Lung (tissue), 12 donors: Measurements from ENCODE around the gene DNAAF5. TPM values are rescaled to one million over a fixed set of nuclear protein-coding genes. Genes with fewer than 3 reads are reported as not detected.

ENCODE experiments used
- ATAC-seq: fragments of 200-7000 bp; cut with Tn5 transposase; one replicate; pipeline ENCODE4 v1.9.1; 2020; ENCODE audit warnings: moderate number of reproducible peaks; ENCODE audit not compliant: insufficient read depth, low FRiP score
- DNase-seq, 3 donors: peaks; one replicate each; pipeline ENCODE4 v3.0.0-alpha.2; 2013 to 2017
- H3K27ac ChIP-seq, 2 donors: one replicate each; pipeline ENCODE4 v1.5.1; 2013; ENCODE audit warnings: mild to moderate bottlenecking in 2 of 2, moderate library complexity in 2 of 2, control low read depth in 1 of 2, inconsistent platforms in 1 of 2, low read depth in 1 of 2, low read length in 1 of 2
- H3K27me3 ChIP-seq, 3 donors: one replicate each; pipeline ENCODE4 v1.5.1; 2013; ENCODE audit warnings: low read length in 2 of 3; ENCODE audit not compliant: control insufficient read depth in 3 of 3, insufficient read depth in 3 of 3
- H3K36me3 ChIP-seq, 4 donors: one replicate each; pipeline ENCODE4 v1.5.1; 2013; ENCODE audit warnings: low read length in 4 of 4, mild to moderate bottlenecking in 1 of 4, moderate library complexity in 1 of 4; ENCODE audit not compliant: control insufficient read depth in 4 of 4, insufficient read depth in 4 of 4
- H3K4me1 ChIP-seq, 5 donors: one replicate each; pipeline ENCODE4 v1.5.1; 2013; ENCODE audit warnings: low read length in 5 of 5, mild to moderate bottlenecking in 2 of 5, moderate library complexity in 1 of 5; ENCODE audit not compliant: control insufficient read depth in 5 of 5, insufficient read depth in 5 of 5
- H3K4me3 ChIP-seq: one replicate; pipeline ENCODE4 v1.5.1; 2013; ENCODE audit warnings: mild to moderate bottlenecking, control low read depth, moderate library complexity
- H3K9ac ChIP-seq, 2 donors: one replicate each; pipeline ENCODE4 v1.5.1; 2013; ENCODE audit warnings: low read length in 2 of 2, control low read depth in 1 of 2; ENCODE audit not compliant: insufficient read depth in 1 of 2
- H3K9me3 ChIP-seq, 4 donors: one replicate each; pipeline ENCODE4 v1.5.1; 2013; ENCODE audit warnings: low read length in 3 of 4, mild to moderate bottlenecking in 1 of 4, moderate library complexity in 1 of 4; ENCODE audit not compliant: control insufficient read depth in 4 of 4, insufficient read depth in 3 of 4
- WGBS, 2 donors: extraction: QIAGEN DNeasy Blood & Tissue Kit; methylation state at CpG; one replicate each; pipeline ENCODE4 v1.1.7; 2013; 5-methylcytosine and 5-hydroxymethylcytosine counted together
- polyA plus RNA-seq, 2 donors: library from polyadenylated mRNA; stranded (reverse); fragments of 200-250 nt; gene quantifications; one replicate each; pipeline ENCODE4 v1.2.1, GENCODE V29; 2013
- total RNA-seq, 2 donors: library from RNA; depleted of rRNA in 1 of 2; stranded (reverse); fragments of >200 nt in 1 of 2; gene quantifications; one replicate each; pipeline ENCODE4 v1.2.1, GENCODE V29; 2014 to 2021
- TF ChIP-seq, protein P1 (sequence below): IDR thresholded peaks from 2 replicates; pipeline ENCODE4 v1.5.1; 2012; ENCODE audit warnings: mild to moderate bottlenecking; ENCODE audit errors: control extremely low read depth, extremely low read depth
- donor health status: control.
- donor health status: control.
- donor health status: Bipolar disorder and iron deficiency.
- donor health status: healthy.
- donor health status: DM: yes; HTN: yes; CAD: no.

DNAAF5 gene
- total and polyA plus RNA-seq, 4 donors, result 10.2 to 30.2 (median 18.6) TPM

DNA sequence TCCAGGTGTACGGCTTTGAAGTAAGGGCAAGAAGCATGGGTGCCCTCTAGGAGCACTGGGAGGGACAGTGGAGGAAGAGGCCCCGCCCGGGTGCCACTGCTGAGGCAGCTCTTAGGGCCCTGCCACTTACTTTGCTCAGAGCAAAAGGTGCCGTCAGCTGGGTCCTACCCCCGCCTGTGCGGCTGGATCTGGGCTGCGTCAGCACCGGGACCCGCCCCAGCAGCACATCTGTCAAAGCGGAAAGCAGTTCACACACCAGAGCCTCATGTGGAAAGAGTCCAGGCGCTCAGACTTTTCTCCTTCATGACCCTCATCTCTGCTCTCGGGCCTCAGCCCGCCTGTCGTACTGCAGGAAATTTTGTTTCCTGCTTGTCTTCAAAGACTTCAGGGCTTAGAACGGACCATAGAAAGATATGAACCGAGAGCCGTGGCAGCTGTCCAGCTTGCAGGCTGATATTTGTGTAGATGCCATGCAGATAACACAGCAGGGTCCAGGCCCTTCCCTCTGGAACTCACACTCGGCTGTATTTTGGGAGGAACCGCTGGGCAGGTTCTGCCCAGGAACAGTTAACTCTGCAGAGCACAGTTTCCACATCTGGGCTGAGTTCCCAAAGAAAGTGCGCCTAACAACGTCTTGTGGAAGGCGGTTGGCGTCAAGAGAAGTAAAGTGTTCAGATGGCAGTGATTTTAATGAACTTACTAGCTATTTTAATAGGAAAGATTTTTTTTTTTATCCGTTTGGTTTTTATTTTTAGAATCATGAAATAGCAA is 44.9 kb downstream of the DNAAF5 start:
- Histone ChIP-seq H3K27ac (peak overlapping the region; percentile 10 to 41), H3K9ac (peak overlapping the region in 1 of 2 donors; percentile 53), H3K36me3 (peaks cover 2 to 29% (median 11%) of the 10 kb centered on the region in 4 donors), H3K4me1 (peaks cover 6 to 23% (median 15%) of the 10 kb centered on the region in 5 donors), H3K4me3 (no peak overlapping the region), H3K27me3 (no peaks in the 10 kb centered on the region), H3K9me3 (no peaks in the 10 kb centered on the region)
- ATAC-seq (peak; percentile 12), DNase-seq (peak; percentile 70 to 88 (median 78))
- 40 to 50% methylated on average over 24 of the region's 24 CpGs for WGBS, 2 donors
- TF ChIP-seq, protein P1, sequence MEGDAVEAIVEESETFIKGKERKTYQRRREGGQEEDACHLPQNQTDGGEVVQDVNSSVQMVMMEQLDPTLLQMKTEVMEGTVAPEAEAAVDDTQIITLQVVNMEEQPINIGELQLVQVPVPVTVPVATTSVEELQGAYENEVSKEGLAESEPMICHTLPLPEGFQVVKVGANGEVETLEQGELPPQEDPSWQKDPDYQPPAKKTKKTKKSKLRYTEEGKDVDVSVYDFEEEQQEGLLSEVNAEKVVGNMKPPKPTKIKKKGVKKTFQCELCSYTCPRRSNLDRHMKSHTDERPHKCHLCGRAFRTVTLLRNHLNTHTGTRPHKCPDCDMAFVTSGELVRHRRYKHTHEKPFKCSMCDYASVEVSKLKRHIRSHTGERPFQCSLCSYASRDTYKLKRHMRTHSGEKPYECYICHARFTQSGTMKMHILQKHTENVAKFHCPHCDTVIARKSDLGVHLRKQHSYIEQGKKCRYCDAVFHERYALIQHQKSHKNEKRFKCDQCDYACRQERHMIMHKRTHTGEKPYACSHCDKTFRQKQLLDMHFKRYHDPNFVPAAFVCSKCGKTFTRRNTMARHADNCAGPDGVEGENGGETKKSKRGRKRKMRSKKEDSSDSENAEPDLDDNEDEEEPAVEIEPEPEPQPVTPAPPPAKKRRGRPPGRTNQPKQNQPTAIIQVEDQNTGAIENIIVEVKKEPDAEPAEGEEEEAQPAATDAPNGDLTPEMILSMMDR, result no peak

DNA sequence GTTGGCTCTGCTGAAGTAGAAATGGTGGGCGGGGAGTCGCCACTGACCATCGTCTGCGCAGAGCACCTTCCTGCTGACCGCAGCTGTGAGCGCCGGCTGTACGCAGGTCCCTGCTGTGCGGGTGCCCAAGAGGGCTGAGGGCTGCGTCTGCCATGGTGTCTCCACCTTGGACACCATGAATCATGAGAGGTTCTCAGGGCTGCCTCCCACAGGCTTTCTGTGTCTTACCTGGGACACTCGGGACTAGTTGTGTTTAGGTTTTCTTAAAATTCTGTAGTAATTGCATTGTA is 45.5 kb downstream of the DNAAF5 start:
- TF ChIP-seq, protein P1, result no peak
- 90 to 91% methylated on average over 11 of the region's 11 CpGs for WGBS, 2 donors
- ATAC-seq (no peak), DNase-seq (no peak)
- H3K9me3 ChIP-seq, result no peaks in the 10 kb centered on the region
- no peaks in the 10 kb centered on the region for H3K27me3 ChIP-seq
- H3K27ac ChIP-seq, result peak overlapping the region in 1 of 2 donors; percentile 41
- peaks cover 6 to 23% (median 15%) of the 10 kb centered on the region in 5 donors for H3K4me1 ChIP-seq
- no peak overlapping the region for H3K4me3 ChIP-seq
- H3K36me3 ChIP-seq, result peaks cover 2 to 30% (median 10%) of the 10 kb centered on the region in 4 donors
- H3K9ac ChIP-seq, result peak overlapping the region in 1 of 2 donors; percentile 53

DNA sequence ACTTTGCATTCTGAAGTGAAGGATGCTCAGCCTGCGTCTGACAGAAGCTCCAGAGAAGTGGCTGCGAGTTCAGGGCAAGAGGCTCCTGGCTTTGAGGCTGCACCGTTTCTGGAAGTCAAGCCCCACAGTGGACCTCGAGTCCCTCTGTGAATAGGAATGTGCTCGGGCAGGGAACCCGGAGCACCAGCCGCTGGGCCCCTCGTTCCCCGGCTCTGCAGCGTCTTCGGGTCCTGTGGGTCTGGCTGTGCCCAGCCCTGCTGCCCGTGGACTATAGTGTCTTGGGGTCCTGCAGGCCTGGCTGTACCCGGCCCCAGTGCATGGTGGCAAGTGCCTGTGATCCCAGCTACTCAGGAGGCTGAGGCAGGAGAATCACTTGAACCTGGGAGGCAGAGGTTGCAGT is 45.9 kb downstream of the DNAAF5 start:
- H3K9ac ChIP-seq, result peak overlapping the region in 1 of 2 donors; percentile 53
- H3K36me3 ChIP-seq, result peaks cover 2 to 30% (median 10%) of the 10 kb centered on the region in 4 donors
- ATAC-seq (no peak), DNase-seq (no peak)
- no peaks in the 10 kb centered on the region for H3K9me3 ChIP-seq
- H3K27me3 ChIP-seq, result no peaks in the 10 kb centered on the region
- H3K27ac ChIP-seq, result no peak overlapping the region
- 93 to 97% methylated on average over 13 of the region's 13 CpGs for WGBS, 2 donors
- no peak overlapping the region for H3K4me3 ChIP-seq
- TF ChIP-seq, protein P1, result no peak
- H3K4me1 ChIP-seq, result peaks cover 6 to 23% (median 15%) of the 10 kb centered on the region in 5 donors
